KMS-11 (cell line): ENCODE results near the gene IRF6.
"Not testable (repeated sequence)": the region's sequence is repeated elsewhere in the genome, so short reads cannot be mapped to it uniquely, and the experiment has no call there.

Experiments used
- H2AFZ ChIP-seq: fragments of 200-600 bp; sonication (generic); 2 replicates; pipeline ENCODE4 v1.6.1; 2016; ENCODE audit warnings: antibody characterized with exemption, mixed run types, low read depth
- H3K27ac ChIP-seq: fragments of 200-600 bp; sonication (generic); 2 replicates; pipeline ENCODE4 v1.6.1; 2016; ENCODE audit warnings: mild to moderate bottlenecking, mixed run types
- H3K27me3 ChIP-seq: fragments of 200-600 bp; sonication (generic); 2 replicates; pipeline ENCODE4 v1.6.1; 2017; ENCODE audit warnings: mild to moderate bottlenecking, low read depth, mixed run types, moderate library complexity; ENCODE audit not compliant: insufficient read depth
- H3K36me3 ChIP-seq: fragments of 200-600 bp; sonication (generic); 2 replicates; pipeline ENCODE4 v1.6.1; 2017; ENCODE audit warnings: mild to moderate bottlenecking, mixed run types; ENCODE audit not compliant: insufficient read depth
- H3K4me1 ChIP-seq: fragments of 200-600 bp; sonication (generic); 2 replicates; pipeline ENCODE4 v1.6.1; 2016; ENCODE audit warnings: mild to moderate bottlenecking, low read depth, mixed run types; ENCODE audit not compliant: poor library complexity, severe bottlenecking
- H3K4me2 ChIP-seq: fragments of 200-600 bp; sonication (generic); 2 replicates; pipeline ENCODE4 v1.7.0; 2016; ENCODE audit warnings: mild to moderate bottlenecking, mixed run types
- H3K4me3 ChIP-seq: fragments of 200-600 bp; sonication (generic); IDR thresholded peaks from 2 replicates; pipeline ENCODE4 v1.6.1; 2017; ENCODE audit warnings: low read depth, low read length, mixed read lengths; ENCODE audit not compliant: insufficient read depth
- H3K79me2 ChIP-seq: fragments of 200-600 bp; sonication (generic); 2 replicates; pipeline ENCODE4 v1.6.1; 2016; ENCODE audit warnings: low read depth, mixed run types; ENCODE audit not compliant: insufficient read depth
- H3K9ac ChIP-seq: fragments of 200-600 bp; sonication (generic); 2 replicates; pipeline ENCODE4 v1.6.1; 2016; ENCODE audit warnings: mild to moderate bottlenecking, mixed run types
- H4K20me1 ChIP-seq: fragments of 200-600 bp; sonication (generic); 2 replicates; pipeline ENCODE4 v1.6.1; 2016; ENCODE audit warnings: mild to moderate bottlenecking, mixed run types; ENCODE audit not compliant: insufficient read depth
- TF ChIP-seq, protein P1 (sequence below): fragments of 200-600 bp; sonication (generic); conservative IDR thresholded peaks from 2 replicates; pipeline ENCODE4 v1.6.1; 2017; ENCODE audit warnings: low read depth, mild to moderate bottlenecking, antibody characterized with exemption, low read length, moderate library complexity, mixed read lengths

IRF6 gene

DNA sequence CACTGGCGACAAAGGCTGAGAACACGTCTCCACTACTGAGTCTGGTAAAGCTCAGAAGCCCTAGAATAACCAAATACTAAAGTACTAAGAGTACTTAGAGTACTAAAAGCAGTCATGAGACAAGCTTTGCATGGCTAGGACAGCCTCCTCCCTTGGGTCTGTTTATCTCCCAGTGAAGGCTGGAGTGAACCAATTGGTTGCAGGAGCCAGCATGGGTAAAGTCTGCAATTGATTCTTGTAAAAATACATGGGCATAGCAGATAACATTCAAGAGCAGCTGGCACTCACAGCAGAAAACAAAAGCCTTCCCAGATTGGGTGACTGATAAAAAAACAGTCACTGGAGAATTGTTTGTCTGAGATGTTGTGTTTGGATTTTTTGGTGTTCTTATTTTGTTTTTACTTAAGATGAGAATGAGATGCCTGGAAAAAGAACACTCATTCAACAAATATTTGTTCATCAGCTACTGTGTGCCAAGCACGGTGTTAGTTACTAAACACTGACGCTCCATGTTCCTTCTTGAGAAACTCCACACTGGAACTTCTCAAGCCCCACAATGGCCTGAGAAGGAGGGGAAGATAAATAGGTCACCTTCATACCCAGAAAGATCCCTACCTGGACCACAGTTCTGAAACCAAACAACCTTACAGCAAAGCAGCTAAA is 3.7 kb downstream of the IRF6 start:
- no peaks in the 10 kb centered on the region for H3K4me1 ChIP-seq
- H2AFZ ChIP-seq = no peak overlapping the region
- no peak overlapping the region for H3K27ac ChIP-seq
- no peaks in the 10 kb centered on the region for H3K36me3 ChIP-seq
- no peaks in the 10 kb centered on the region for H4K20me1 ChIP-seq
- no peaks in the 10 kb centered on the region for H3K27me3 ChIP-seq
- TF ChIP-seq, protein P1, sequence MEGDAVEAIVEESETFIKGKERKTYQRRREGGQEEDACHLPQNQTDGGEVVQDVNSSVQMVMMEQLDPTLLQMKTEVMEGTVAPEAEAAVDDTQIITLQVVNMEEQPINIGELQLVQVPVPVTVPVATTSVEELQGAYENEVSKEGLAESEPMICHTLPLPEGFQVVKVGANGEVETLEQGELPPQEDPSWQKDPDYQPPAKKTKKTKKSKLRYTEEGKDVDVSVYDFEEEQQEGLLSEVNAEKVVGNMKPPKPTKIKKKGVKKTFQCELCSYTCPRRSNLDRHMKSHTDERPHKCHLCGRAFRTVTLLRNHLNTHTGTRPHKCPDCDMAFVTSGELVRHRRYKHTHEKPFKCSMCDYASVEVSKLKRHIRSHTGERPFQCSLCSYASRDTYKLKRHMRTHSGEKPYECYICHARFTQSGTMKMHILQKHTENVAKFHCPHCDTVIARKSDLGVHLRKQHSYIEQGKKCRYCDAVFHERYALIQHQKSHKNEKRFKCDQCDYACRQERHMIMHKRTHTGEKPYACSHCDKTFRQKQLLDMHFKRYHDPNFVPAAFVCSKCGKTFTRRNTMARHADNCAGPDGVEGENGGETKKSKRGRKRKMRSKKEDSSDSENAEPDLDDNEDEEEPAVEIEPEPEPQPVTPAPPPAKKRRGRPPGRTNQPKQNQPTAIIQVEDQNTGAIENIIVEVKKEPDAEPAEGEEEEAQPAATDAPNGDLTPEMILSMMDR = no peak
- H3K4me2 ChIP-seq = no peak overlapping the region
- H3K4me3 ChIP-seq = no peak overlapping the region
- H3K9ac ChIP-seq = no peak overlapping the region
- no peaks in the 10 kb centered on the region for H3K79me2 ChIP-seq

DNA sequence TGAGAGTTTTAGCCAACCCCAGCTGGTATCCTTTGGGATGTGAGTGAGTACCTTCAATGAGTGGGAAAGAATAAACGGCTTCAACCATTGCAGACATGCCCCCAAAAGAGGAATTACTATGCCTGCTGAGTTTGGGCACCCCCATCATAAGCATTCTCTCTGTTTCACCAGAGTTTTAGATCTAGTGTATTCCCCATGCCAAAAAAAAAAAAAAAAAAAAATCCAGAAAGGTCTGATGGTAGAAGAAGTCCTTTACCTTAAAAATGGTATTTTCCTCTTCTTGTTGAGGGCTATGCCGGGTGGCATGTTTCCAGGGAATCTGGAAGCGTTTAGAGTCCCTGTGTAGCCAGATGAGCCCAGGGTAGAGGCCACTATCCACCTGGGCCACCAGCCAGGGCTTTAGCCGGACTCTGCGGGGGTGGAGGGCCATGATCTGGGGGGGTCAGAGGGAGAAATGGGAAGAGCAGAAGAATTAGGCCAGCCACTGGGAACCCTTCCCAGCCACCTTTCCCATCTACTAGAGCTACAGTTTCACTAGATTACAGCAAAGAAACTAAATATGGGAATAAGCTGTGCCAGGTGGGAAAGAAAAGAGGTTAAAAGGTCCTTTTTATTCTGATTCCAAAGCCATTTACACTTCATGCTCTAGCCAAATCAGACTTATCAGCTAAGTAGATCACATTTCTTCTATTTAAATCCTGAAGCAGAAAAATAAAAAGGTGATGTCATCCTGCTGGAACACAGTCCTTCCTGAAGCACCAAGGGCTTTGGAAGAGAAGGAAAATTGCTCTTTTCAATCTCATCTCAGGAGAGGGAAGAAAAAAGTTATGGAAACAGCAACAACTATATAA is 4.7 kb downstream of the IRF6 start:
- Histone ChIP-seq H3K4me3 (no peak overlapping the region), H3K27me3 (no peaks in the 10 kb centered on the region), H3K4me1 (no peaks in the 10 kb centered on the region), H3K27ac (no peak overlapping the region), H3K36me3 (no peaks in the 10 kb centered on the region), H4K20me1 (no peaks in the 10 kb centered on the region), H2AFZ (no peak overlapping the region), H3K4me2 (no peak overlapping the region), H3K79me2 (no peaks in the 10 kb centered on the region), H3K9ac (no peak overlapping the region)
- TF ChIP-seq, protein P1 = no peak

DNA sequence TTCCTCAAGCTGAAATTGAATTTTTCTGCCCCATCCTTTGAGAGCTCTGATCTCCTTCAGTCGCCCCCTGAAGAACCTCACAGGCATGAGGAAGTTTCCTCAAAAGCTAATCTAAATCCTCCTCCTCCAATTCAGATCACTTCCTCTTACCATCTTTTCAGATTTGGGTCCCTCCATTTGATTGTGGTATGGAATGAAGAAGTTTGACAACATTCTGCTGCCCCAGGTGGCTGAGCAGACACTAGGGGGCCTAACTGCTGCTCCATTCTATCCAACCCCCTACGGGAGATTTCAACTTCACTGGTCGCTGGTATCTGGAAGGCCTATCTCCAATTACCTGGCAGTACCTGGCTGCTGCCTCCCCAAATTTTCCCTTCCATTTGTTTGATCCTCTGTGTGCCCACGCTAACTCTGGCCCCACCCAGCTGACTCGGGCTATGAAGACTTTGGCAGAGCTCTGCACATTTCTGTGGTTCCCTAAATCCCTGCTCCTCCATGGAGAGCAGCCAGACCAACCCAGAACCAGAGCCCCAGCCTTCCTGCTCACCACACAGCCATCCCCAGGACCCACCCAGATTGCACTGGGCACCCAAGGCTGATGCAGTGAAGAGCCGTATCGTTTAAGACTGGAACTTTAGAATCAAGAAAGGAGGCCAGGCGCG is 7.8 kb downstream of the IRF6 start:
- no peak overlapping the region for H3K4me2 ChIP-seq
- H3K27me3 ChIP-seq = no peaks in the 10 kb centered on the region
- H3K4me3 ChIP-seq = no peak overlapping the region
- no peaks in the 10 kb centered on the region for H3K36me3 ChIP-seq
- H2AFZ ChIP-seq = no peak overlapping the region
- H3K4me1 ChIP-seq = no peaks in the 10 kb centered on the region
- no peaks in the 10 kb centered on the region for H3K79me2 ChIP-seq
- no peak overlapping the region for H3K9ac ChIP-seq
- H3K27ac ChIP-seq = no peak overlapping the region
- TF ChIP-seq, protein P1 = no peak
- H4K20me1 ChIP-seq = no peaks in the 10 kb centered on the region

DNA sequence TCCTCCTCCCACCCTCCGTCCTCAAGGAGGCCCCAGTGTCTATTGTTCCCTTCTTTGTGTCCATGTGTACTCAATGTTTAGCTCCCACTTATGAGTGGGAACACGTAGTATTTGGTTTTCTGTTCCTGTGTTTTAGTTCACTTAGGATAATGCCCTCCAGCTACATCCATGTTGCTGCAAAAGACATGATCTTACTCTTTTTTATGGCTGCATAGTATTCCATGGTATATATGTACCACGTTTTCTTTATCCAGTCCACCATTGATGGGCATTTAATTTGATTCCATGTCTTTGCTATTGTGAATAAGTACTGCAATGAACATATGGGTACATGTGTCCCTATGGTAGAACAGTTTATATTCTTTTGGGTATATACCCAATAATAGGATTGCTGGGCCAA is 12.2 kb downstream of the IRF6 start:
- H4K20me1 ChIP-seq, H3K4me1 ChIP-seq, H3K4me3 ChIP-seq, H2AFZ ChIP-seq, H3K79me2 ChIP-seq, H3K27me3 ChIP-seq, H3K9ac ChIP-seq, H3K27ac ChIP-seq, H3K4me2 ChIP-seq, H3K36me3 ChIP-seq: not testable (repeated sequence)
